Keratinocyte (primary cell): Measurements from ENCODE around the gene ANGPTL8.

ENCODE experiments used
- CTCF ChIP-seq, 3 experiments: IDR thresholded peaks in 1 of 3; conservative IDR thresholded peaks in 1 of 3; optimal IDR thresholded peaks in 1 of 3; 2 replicates in 2 of 3; 3 replicates in 1 of 3; pipeline versions ENCODE3 to v1.5.1; 2011; ENCODE audit warnings: low read length in 3 of 3, mild to moderate bottlenecking in 3 of 3, moderate library complexity in 2 of 3, control low read depth in 1 of 3, inconsistent platforms in 1 of 3; ENCODE audit not compliant: insufficient read depth in 2 of 3; ENCODE audit errors: extremely low read depth in 1 of 3
- EZH2 ChIP-seq: IDR thresholded peaks from one replicate; pipeline ENCODE4 v1.6.1; 2012; ENCODE audit warnings: inconsistent platforms, mild to moderate bottlenecking, low read length, moderate library complexity

GRCh38 chr19:11274533-11275086 is 35.2 kb downstream of the ANGPTL8 start:
- TF ChIP-seq CTCF (optimal IDR thresholded peaks at IDR 0.05 in 1 of 3, IDR thresholded peaks at IDR 0.05 in 1 of 3, conservative IDR thresholded peaks at IDR 0.05 in 1 of 3; ENCODE audit: extremely low read depth in 1 of 3, insufficient read depth in 2 of 3, low read length in 3 of 3) (no peak), EZH2 (no peak)
